ENCODE results near the gene NCKAP5. TPM values are rescaled to one million over a fixed set of nuclear protein-coding genes. Genes with fewer than 3 reads are reported as not detected.

The NCKAP5 gene
- total RNA-seq, 1 donor from 2014 or later = 0.20 TPM

GRCh38 chr2:132871831-132872230, 696.4 kb downstream of the NCKAP5 start:
- H3K27ac Mint-ChIP-seq (ENCODE audit: unreplicated experiment) = peak overlapping the region; percentile 60
- TF ChIP-seq CTCF (IDR thresholded peaks at IDR 0.05; ENCODE audit: partially characterized antibody, unreplicated experiment) = no peak
- H3K4me1 Mint-ChIP-seq (ENCODE audit: low read depth, unreplicated experiment) = peaks cover 6% of the 10 kb centered on the region
- no peak overlapping the region for H3K4me3 Mint-ChIP-seq (ENCODE audit: unreplicated experiment)
- H3K9me3 Mint-ChIP-seq (ENCODE audit: unreplicated experiment) = no peaks in the 10 kb centered on the region
- H3K27me3 Mint-ChIP-seq (ENCODE audit: unreplicated experiment) = no peaks in the 10 kb centered on the region
- H3K36me3 Mint-ChIP-seq (ENCODE audit: unreplicated experiment) = no peaks in the 10 kb centered on the region
- no peak for DNase-seq

- H3K4me3 Mint-ChIP-seq (ENCODE audit: unreplicated experiment) = no peak overlapping the region
- H3K27ac Mint-ChIP-seq (ENCODE audit: unreplicated experiment) = no peak overlapping the region
- TF ChIP-seq CTCF (IDR thresholded peaks at IDR 0.05; ENCODE audit: partially characterized antibody, unreplicated experiment) = no peak
- peaks cover 8% of the 10 kb centered on the region for H3K4me1 Mint-ChIP-seq (ENCODE audit: low read depth, unreplicated experiment)
- H3K36me3 Mint-ChIP-seq (ENCODE audit: unreplicated experiment) = no peaks in the 10 kb centered on the region
- no peaks in the 10 kb centered on the region for H3K27me3 Mint-ChIP-seq (ENCODE audit: unreplicated experiment)
- no peak for DNase-seq
- H3K9me3 Mint-ChIP-seq (ENCODE audit: unreplicated experiment) = peaks cover 2% of the 10 kb centered on the region
Observed at GRCh38 chr2:132863961-132864360, 704.3 kb downstream of the NCKAP5 start.

GRCh38 chr2:132860220-132860619, 708.0 kb downstream of the NCKAP5 start:
- peaks cover 2% of the 10 kb centered on the region for H3K9me3 Mint-ChIP-seq (ENCODE audit: unreplicated experiment)
- peaks cover 8% of the 10 kb centered on the region for H3K4me1 Mint-ChIP-seq (ENCODE audit: low read depth, unreplicated experiment)
- no peak overlapping the region for H3K27ac Mint-ChIP-seq (ENCODE audit: unreplicated experiment)
- no peak for TF ChIP-seq CTCF (IDR thresholded peaks at IDR 0.05; ENCODE audit: partially characterized antibody, unreplicated experiment)
- DNase-seq = no peak
- no peaks in the 10 kb centered on the region for H3K27me3 Mint-ChIP-seq (ENCODE audit: unreplicated experiment)
- no peak overlapping the region for H3K4me3 Mint-ChIP-seq (ENCODE audit: unreplicated experiment)
- no peaks in the 10 kb centered on the region for H3K36me3 Mint-ChIP-seq (ENCODE audit: unreplicated experiment)

GRCh38 chr2:132859590-132859989, 708.7 kb downstream of the NCKAP5 start:
- Mint-ChIP-seq H3K27me3 (ENCODE audit: unreplicated experiment) (no peaks in the 10 kb centered on the region), H3K4me1 (ENCODE audit: low read depth, unreplicated experiment) (peaks cover 8% of the 10 kb centered on the region), H3K4me3 (ENCODE audit: unreplicated experiment) (no peak overlapping the region), H3K27ac (ENCODE audit: unreplicated experiment) (no peak overlapping the region), H3K9me3 (ENCODE audit: unreplicated experiment) (peaks cover 2% of the 10 kb centered on the region), H3K36me3 (ENCODE audit: unreplicated experiment) (no peaks in the 10 kb centered on the region)
- DNase-seq = no peak
- no peak for TF ChIP-seq CTCF (IDR thresholded peaks at IDR 0.05; ENCODE audit: partially characterized antibody, unreplicated experiment)

GRCh38 chr2:132857319-132857718, 710.9 kb downstream of the NCKAP5 start:
- no peak for TF ChIP-seq CTCF (IDR thresholded peaks at IDR 0.05; ENCODE audit: partially characterized antibody, unreplicated experiment)
- no peak for DNase-seq
- no peak overlapping the region for H3K4me3 Mint-ChIP-seq (ENCODE audit: unreplicated experiment)
- no peaks in the 10 kb centered on the region for H3K27me3 Mint-ChIP-seq (ENCODE audit: unreplicated experiment)
- H3K9me3 Mint-ChIP-seq (ENCODE audit: unreplicated experiment) = peaks cover 2% of the 10 kb centered on the region
- peaks cover 8% of the 10 kb centered on the region for H3K4me1 Mint-ChIP-seq (ENCODE audit: low read depth, unreplicated experiment)
- no peaks in the 10 kb centered on the region for H3K36me3 Mint-ChIP-seq (ENCODE audit: unreplicated experiment)
- H3K27ac Mint-ChIP-seq (ENCODE audit: unreplicated experiment) = no peak overlapping the region
